ENCODE results near the gene KANK4. TPM values are rescaled to one million over a fixed set of nuclear protein-coding genes. Genes with fewer than 3 reads are reported as not detected.

KANK4 gene
- total and polyA plus RNA-seq, 2 of the 4 experiments (the other 2 are of a cell fraction) = not detected

DNA sequence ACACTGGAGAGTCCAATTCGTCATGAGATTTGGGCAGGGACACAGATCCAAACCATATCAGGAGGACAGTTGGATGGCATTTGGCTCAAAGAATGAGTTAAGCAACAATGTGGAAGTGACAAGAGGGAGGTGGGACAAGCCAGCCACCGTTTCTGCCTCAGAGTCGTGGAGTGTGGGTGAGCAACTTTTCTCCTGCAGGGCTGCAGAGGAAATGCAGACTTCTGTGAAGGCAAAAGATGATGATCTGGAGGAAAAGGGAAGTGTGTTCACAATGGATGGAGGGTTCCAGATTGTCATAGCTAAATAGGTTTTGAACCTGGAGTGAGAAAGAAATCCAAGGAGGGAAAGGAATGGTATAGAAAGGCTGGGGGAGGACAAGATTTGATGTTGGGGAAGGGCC is 16.4 kb upstream of the KANK4 start:
- Histone ChIP-seq H2AK9ac (replicated peaks; ENCODE audit: low read depth, low read length, poor library complexity) (no peak overlapping the region), H3K18ac (ENCODE audit: low read depth, low read length) (no peak overlapping the region), H4K8ac (ENCODE audit: low read depth in 2 of 2, low read length in 2 of 2) (no peak overlapping the region), H2BK120ac (ENCODE audit: low read depth, low read length) (no peak overlapping the region), H3K9ac (ENCODE audit: low read depth, low read length) (no peak overlapping the region), H3K9me3 (ENCODE audit: control insufficient read depth, insufficient read depth, low read length) (0 out of 2 replicates have a peak, but pooled peaks cover 2% of the 10 kb centered on the region), H3K36me3 (ENCODE audit: control insufficient read depth, insufficient read depth, low read length) (no peaks in the 10 kb centered on the region), H4K91ac (ENCODE audit: insufficient read depth, low read depth, low read length) (no peak overlapping the region), H3K4me3 (ENCODE audit: insufficient read depth, low read depth, low read length) (no peak overlapping the region), H2BK15ac (ENCODE audit: low read depth, low read length) (no peak overlapping the region), H3K27ac (ENCODE audit: insufficient read depth, low read length) (no peak overlapping the region), H4K20me1 (ENCODE audit: insufficient read depth, low read length) (no peaks in the 10 kb centered on the region), H4K5ac (ENCODE audit: low read depth, low read length) (no peak overlapping the region), H3K27me3 (ENCODE audit: control insufficient read depth, insufficient read depth, low read length) (no peaks in the 10 kb centered on the region), H3K9me1 (ENCODE audit: insufficient read depth, low read length) (no peaks in the 10 kb centered on the region), H3K56ac (ENCODE audit: extremely low read depth, insufficient read depth, low read length) (no peak overlapping the region), H2AFZ (replicated peaks; ENCODE audit: low read length, poor library complexity) (no peak overlapping the region), H2BK20ac (ENCODE audit: low read depth, low read length) (no peak overlapping the region), H3K23ac (ENCODE audit: low read depth, low read length) (no peak overlapping the region), H2AK5ac (ENCODE audit: low read depth, low read length) (no peak overlapping the region), H3K4me1 (ENCODE audit: control insufficient read depth, insufficient read depth, low read length) (no peaks in the 10 kb centered on the region), H3K14ac (replicated peaks; ENCODE audit: low read depth, low read length) (no peak overlapping the region), H3K4me2 (ENCODE audit: low read depth, low read length) (no peak overlapping the region), H2BK5ac (ENCODE audit: low read depth, low read length, poor library complexity, severe bottlenecking) (no peak overlapping the region), H3K4ac (ENCODE audit: low read depth, low read length) (no peak overlapping the region), H3K79me1 (ENCODE audit: low read depth in 1 of 2, low read length in 2 of 2) (no peaks in the 10 kb centered on the region)
- ChIA-PET POLR2A (ENCODE audit: unreplicated experiment) (no interaction called here), CTCF (no interaction called here)
- in situ Hi-C loops (cut with MboI; ENCODE audit: low sequenced_read_pairs) (no loop called here), intact Hi-C loops (cut with micrococcal nuclease) (no loop called here), dilution Hi-C loops (cut with HindIII; ENCODE audit: low sequenced_read_pairs, unreplicated experiment) (no loop called here)
- WGBS, 2 experiments (ENCODE audit: extremely low coverage in 2 of 2, insufficient read length in 1 of 2) = 42% methylated on average over 2 of the region's 3 CpGs; no CpG with 5 or more reads in 1 of the 2 experiments
- BruUV-seq (replicated peaks) = no TSS peak
- TF ChIP-seq MXI1 (IDR thresholded peaks at IDR 0.05; ENCODE audit: borderline replicate concordance, low read depth, low read length) = no peak
- no peak for TF ChIP-seq CTCF (conservative IDR thresholded peaks at IDR 0.05; ENCODE audit: low read depth, low read length)
- ATAC-seq (ENCODE audit: low read depth) (no peak), DNase-seq (no peak)

Measured in IMR-90 (cell line).